Stimulated activated CD8-positive, alpha-beta memory T cell treated with anti-CD3 and anti-CD28 coated beads, Interleukin-4, amount 100 ng/mL, for 4 hours (primary cell): ENCODE data around the gene NPIPA3.
"Not testable (repeated sequence)": the region's sequence is repeated elsewhere in the genome, so short reads cannot be mapped to it uniquely, and the experiment has no call there.

Experiments used
- DNase-seq, 2 donors: peaks; one replicate each; pipeline ENCODE4 v3.0.0-alpha.2; 2020; ENCODE audit warnings: low read depth in 2 of 2, low spot score in 1 of 2

Gene NPIPA3

DNA sequence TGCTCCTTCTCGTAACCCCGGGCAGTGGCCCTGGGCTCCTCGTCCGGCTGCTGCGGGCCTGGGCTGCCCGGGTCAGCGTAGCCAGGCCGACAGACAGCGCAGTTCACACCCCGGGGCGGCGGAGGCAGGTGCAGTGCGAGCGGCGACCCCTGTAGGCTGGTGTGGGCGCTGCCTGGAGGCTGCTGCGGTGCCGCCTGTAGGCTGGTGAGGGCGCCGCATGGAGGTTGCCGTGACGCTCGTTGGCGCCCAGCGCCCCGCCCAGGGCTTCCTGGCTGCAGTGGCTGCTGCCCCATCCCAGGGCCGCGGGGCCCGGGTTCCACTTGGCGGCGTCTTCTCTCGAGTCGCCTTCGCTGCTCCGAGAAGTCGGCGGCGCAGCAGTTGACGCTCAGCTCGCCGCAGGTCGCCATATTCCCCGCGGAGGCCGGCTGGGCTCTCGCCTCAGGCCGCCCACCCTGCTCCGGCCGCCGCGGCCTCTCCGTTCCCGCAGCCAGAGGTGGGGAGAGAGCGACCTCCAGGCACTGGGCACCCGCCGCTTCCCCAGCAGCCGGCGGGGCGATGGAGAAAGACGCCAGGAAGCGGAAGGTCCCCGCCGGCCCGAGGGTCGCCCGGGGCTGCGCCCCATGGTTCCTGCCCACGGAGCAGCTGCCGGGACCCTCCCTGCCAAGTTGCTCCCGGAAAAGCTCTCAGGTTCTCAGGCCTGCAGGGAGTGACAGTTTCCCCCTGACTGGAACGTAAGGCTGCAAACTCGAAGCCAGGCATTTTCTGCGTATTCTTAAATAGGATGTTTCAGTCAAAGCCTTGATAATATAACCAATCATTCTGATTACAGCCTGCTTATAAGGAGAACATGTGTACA is 39.3 kb downstream of the NPIPA3 start, which contains the start of gene NPIPA2:
Gene NPIPA2, plus strand, starts transcription at position 261 of the 856 bp plus-strand sequence. CDS start 5,533 bp downstream, outside the sequence.
- DNase-seq: not testable (repeated sequence)

DNA sequence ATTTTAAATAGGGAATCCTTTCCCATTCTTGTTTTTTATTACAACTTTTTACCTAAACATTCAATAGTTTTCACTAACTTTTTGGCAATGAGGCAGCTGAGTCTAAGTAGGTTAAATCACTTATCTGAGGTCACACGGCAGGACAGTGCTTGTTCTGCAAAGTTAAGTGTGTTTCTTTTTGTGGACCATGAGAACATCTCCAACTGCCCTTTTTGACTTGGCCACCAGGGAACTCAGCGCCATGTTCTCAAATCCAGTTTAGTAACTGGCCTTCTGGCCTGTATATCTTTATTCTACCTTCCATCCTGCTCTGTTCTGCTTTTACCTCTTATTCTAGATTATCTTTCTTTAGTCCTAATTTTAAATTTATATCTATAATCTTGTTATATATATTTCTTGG is 70.4 kb downstream of the NPIPA3 start:
- not testable (repeated sequence) for DNase-seq

DNA sequence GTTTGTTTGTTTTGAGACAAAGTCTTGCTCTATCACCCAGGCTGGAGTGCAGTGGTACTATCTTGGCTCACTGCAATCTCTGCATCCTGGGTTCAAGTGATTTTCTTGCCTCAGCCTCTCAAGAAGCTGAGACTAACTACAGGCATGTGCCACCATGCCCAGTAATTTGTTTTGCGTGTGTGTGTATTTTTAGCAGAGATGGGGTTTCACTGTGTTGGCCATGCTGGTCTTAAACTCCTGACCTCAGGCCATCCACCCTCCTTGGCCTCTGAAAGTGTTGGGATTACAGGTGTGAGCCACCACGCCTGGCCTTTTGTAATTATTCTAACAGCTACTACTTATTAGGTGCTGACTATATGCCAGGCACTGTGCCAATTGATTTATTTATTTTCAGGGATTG is 72.4 kb downstream of the NPIPA3 start:
- DNase-seq: not testable (repeated sequence)
